Fibroblast of the conjunctiva (primary cell): Measurements from ENCODE around the gene NEIL3.
A peak's percentile ranks its signal among the peaks of the same experiment; 100 is the strongest.

Experiments used
- DNase-seq: peaks from one replicate; pipeline ENCODE4 v3.0.0-alpha.2; 2010; ENCODE audit warnings: low read depth

Gene NEIL3

DNA sequence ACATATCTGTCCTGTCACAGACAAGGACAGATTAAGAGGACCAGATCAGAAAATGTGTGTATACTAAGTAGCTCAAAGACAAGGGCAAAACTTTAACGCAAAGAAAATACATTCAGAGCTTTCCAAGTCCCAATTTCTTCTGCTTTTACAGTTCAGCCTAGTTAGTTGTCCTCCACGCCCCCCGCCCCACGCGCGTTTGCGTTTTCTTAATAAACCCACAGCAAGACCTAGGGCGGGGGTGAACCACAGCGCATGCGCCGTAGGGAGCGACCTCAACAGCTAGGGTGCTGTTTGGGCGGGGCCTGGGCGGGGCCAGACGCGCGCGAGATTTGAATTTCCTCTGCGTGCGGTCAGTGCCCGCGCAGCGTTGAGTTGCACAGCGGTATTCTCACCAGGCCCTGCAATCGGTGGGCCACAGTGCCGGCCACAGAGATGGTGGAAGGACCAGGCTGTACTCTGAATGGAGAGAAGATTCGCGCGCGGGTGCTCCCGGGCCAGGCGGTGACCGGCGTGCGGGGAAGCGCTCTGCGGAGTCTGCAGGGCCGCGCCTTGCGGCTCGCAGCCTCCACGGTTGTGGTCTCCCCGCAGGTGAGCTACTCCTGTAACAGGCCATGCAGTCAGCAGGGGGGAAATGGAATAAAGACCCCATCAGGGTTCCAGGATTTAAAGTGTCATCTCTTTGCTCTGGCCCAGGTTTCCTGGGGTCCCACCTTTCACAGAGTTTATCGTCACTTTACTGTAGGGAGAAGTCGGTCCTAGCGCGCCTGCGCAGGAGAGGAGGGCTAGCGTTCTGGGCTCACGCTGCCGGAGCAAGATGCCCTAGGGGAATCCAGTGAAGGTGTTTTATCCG is at the start of gene NEIL3:
Gene NEIL3, plus strand, starts transcription at position 353 of the 850 bp plus-strand sequence. Its CDS starts 80 bp downstream, at position 433.
- DNase-seq, result peak; percentile 87

- DNase-seq, result no peak
Measured at GRCh38 chr4:177263818-177264217, 45.9 kb upstream of the NEIL3 start.

- DNase-seq, result no peak
Measured at GRCh38 chr4:177264788-177265422, 44.8 kb upstream of the NEIL3 start.

DNA sequence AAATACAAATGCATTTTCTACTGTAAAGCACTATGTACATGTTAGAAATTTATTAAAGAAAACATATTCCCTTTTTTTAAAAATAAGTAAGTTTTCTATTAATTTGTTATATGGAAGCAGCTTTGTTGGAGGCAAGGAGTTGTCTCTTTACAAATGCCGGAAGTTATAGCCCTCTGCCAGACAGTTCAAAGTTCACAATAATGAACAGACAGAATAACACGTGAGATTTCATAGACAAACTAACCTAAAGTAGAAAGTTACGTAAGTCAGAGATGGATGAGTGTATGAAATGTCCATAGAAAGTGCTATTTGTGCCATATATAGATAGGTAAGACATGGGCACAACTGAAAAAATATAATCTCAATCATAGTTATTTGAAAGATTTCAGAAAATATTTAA is 43.9 kb upstream of the NEIL3 start:
- DNase-seq, result no peak

GRCh38 chr4:177266506-177266905 is 43.2 kb upstream of the NEIL3 start:
- DNase-seq, result no peak

- DNase-seq, result no peak
Measured at GRCh38 chr4:177267911-177268310, 41.8 kb upstream of the NEIL3 start.

- DNase-seq, result no peak
Measured at GRCh38 chr4:177271091-177271490, 38.6 kb upstream of the NEIL3 start.

DNA sequence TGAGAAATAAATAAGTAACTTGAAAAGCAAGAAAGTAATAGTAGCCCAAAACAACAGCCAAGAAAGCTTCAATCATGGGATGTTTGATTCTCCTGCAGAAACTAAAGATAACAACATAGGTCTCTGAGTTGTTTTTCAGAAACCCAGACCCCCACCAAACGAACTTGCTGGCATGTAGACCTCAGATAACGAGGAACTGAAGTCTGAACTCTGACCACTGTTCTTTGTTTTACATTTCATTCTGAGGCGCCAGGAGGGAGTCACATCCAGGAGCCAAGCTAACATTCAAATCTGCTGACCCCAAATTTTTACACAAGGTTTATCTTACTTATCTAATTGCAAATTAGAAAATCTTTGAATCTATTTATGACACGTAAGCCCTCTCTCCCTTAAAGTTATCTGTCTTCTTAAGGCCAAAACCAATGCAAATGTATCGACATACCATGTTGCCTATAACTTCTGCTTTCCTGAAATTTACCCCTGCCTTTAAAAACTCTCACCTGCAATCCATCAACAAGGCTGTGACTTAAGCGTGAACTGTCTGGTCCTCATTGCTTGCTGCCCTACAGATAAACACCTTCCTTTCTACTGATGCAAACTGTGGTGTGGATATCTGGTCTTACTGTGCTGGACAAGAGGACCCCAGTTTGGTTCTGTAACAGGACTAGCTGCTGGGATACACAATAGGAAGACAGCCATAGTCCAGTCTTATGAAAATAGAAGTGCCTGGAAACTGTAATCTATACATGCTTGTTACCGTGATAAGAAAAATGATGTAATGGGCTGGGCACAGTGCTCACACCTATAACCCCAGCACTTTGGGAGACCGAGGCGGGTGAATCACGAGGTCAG is 37.5 kb upstream of the NEIL3 start:
- no peak for DNase-seq

GRCh38 chr4:177275999-177276398 is 33.7 kb upstream of the NEIL3 start:
- DNase-seq, result no peak

DNA sequence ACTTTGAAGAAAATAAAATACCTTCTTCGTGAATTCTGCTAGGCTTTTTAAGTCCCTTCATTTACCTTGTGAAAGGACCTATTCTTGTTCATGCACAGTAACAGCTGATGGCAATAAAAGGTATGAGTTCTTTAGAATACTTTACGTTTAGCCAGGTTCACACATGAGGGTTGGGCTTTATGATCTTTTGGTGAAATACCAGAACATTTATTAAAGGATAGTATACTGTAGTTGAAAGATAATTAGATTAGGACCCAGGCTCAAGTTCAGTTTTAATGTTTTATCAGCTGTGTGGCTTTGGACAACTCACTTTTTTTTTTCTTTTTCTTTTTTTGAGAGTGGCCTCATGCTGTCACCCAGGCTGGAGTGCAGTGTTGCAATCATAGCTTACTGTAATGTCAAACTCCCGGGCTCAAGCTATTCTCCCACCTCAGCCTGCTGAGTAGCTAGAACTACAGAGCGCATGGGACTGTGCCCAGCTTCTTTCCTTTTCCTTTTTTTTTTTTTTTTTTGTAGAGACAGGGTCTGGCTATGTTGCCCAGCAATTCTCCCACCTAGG is 28.2 kb upstream of the NEIL3 start:
- DNase-seq, result no peak

DNA sequence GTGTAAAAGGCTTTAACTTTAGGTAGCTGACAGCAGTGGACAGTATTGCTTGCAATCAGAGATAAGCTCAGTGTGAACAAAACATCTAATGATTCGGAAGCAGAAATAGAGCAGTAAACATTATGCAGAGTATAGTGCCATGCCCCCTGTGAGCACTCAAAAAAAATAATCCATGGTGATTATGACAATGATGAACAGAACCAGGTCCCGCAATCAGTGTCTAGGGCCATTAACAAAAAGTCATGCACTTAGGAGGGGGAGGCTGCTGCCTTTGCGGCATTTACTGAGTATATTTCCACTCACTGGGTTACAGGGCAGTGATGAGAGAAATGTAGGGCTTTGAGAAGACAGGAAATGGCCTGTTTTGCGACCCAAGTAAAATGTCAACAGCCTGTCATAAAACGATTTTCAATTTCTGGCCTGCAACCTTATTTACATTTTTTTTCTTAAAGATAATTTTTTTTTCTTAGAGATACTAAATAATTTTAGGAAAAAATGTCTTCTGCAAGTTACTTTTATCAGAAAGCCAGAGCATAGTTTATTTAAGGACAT is 27.3 kb upstream of the NEIL3 start:
- DNase-seq, result no peak

- no peak for DNase-seq
Measured at GRCh38 chr4:177283167-177283566, 26.5 kb upstream of the NEIL3 start.

GRCh38 chr4:177285953-177286352 is 23.7 kb upstream of the NEIL3 start:
- no peak for DNase-seq

DNA sequence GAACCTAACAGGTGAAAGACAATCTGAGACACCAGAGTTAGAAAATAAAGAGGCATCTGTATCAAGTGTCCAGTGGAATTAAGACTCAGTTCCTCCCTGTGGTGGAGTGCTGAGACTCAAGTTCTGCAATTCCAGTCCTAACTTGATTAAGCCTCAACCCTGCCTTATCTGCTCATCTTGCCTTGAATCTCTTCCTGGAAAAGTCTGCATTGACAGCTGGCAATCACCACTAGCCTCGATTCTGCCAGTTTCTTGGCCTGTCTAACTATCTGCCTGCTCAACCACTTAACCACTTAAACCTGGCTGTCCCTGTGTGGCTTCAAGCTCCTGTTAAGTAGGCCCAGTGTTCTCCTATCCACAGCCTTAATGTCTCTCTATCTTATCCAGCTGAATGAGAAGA is 22.4 kb upstream of the NEIL3 start:
- DNase-seq, result no peak

DNA sequence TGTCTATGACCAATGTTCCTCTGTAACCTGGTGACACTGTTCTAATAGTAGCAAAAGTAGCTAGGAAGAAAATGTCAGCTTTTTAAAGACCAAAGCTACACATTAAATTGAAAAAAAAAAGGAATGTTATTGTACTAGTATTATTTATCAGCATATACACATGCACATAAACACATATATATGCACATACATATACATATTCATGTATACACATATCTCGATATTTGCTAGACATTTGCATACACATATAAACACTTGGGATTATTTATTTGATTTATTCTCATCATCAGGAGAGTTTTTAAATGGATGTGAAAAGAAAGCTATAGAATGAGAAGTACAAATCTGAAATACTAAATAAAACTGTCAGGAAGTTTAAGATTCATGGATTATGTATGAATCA is 21.3 kb upstream of the NEIL3 start:
- no peak for DNase-seq

GRCh38 chr4:177290780-177291179 is 18.9 kb upstream of the NEIL3 start:
- DNase-seq, result no peak

DNA sequence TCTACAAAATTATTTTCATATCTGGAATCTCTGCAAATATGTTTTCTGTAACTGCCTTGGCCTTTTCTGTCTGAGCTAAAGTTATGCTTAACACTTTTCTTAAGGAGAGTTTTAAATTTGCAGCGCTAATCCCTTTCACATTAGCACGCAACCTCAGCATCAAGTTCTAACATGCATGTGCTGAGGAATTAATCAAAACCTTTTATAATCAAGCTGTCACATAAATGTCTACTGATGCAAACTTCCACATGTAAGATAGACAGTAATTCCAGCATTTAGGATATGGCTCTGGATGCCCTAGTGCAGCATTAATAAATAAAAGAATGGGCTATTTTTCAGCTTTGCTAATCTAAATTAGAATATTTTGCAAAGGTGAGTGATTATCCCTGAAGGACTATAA is 17.5 kb upstream of the NEIL3 start:
- no peak for DNase-seq

- DNase-seq, result no peak
Measured at GRCh38 chr4:177293208-177294033, 16.3 kb upstream of the NEIL3 start.

DNA sequence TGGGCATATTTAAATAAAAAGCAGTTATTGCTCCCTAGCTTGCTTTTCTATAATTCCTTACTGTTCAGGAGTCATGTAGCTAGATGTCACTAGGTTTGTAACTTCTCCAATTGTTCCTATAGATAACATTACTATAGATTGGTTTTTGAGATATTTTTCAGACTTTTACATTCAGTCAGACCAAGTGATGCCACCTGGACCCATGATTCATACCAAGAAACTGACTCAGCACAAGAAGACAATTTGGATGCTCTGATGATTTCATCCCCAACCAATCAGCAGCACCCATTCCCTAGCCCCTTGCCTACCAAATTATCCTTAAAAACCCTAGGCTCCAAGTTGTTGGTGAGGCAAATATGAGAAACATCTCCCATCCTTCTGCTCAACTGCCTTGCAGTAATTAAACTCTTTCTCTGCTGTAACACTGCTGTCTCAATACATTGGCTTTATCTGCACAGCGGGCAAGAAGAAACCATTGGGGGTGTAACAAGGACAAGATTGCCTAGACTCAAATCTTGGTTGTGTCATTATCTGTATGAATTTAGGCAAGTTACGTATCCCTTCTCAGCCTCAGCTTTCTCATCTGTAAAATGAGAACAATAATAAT is 11.8 kb upstream of the NEIL3 start:
- DNase-seq, result no peak

DNA sequence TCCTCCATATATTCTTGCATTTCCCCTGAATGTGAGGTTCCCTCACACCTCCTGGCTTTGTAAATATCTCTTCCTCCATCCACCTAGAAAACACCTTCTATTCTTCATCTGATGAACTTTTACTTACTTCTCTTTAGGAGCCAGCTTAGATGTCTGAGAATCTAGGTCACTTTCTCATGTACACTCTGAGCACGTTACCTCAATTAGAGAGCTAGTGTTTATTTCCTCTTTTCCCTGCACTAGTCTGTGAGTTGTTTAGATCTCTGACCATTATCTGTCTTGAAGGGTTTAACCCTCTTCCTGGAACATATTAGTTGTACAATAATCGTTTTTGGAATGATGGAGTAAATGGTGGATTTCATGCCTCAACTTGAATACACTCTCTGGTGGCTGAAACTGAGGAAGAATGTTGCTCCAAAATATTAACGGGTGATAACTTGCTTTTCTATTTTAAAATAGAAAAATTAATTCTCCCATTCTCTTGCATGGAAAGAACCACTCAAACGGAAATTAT is 8.5 kb upstream of the NEIL3 start:
- DNase-seq, result no peak
